K562 (cell line): ENCODE data around the gene CTXN3. TPM values are rescaled to one million over a fixed set of nuclear protein-coding genes. Genes with fewer than 3 reads are reported as not detected.

Source experiments
- ATAC-seq: fragments of 200-7000 bp; cut with Tn5 transposase; 3 replicates; pipeline ENCODE4 v1.9.1; 2020; ENCODE audit warnings: moderate library complexity
- BruUV-seq: library from RNA; stranded (reverse); fragments of 400-500 nt; replicated peaks from 2 replicates; lab custom pipeline; 2021; lab: Mats Ljungman, UMichigan
- CTCF ChIA-PET: fragments of 300-600 bp; formaldehyde crosslinking; extraction: SDS; loops from one replicate; lab custom pipeline; 2021; ENCODE audit warnings: low intra/inter-chr PET ratio; lab: Yijun Ruan, JAX
- POLR2A ChIA-PET: fragments of 300-600, 350-650 bp; sonication (Branson Sonifier 250); formaldehyde crosslinking; extraction: SDS; loops from one replicate; lab custom pipeline; 2021; ENCODE audit warnings: antibody characterized with exemption, inconsistent platforms; lab: Yijun Ruan, JAX
- DNase-seq, 4 experiments: peaks; one replicate each; pipeline versions ENCODE4 v3.0.0 to v3.0.0-alpha.2; 2011 to 2018; ENCODE audit warnings: low spot score in 3 of 4, mixed read lengths in 3 of 4; ENCODE audit errors: extremely low read depth in 1 of 4
- FAIRE-seq: peaks from 2 replicates; lab custom pipeline; 2011; peaks lifted over from hg19 to GRCh38; lab: Jason Lieb, UNC
- H2AFZ ChIP-seq: 2 replicates; pipeline ENCODE4 v1.6.0; 2011; ENCODE audit warnings: low read depth, low read length, control low read depth, inconsistent platforms
- H3K27ac ChIP-seq: fragments of 200-600 bp; 3 replicates; pipeline ENCODE4 v1.8.0; 2011; ENCODE audit warnings: low read depth, mild to moderate bottlenecking, control low read depth, inconsistent platforms, low read length, moderate library complexity, mixed read lengths; ENCODE audit errors: extremely low read depth
- H3K27me3 ChIP-seq, 2 experiments: fragments of 300-600 bp in 1 of 2; 2 replicates in 1 of 2; 3 replicates in 1 of 2; pipeline versions ENCODE4 v1.6.0 to v1.8.0; 2011; ENCODE audit warnings: inconsistent platforms in 2 of 2, low read length in 2 of 2, mild to moderate bottlenecking in 1 of 2, mixed read lengths in 1 of 2, moderate library complexity in 1 of 2; ENCODE audit not compliant: control insufficient read depth in 2 of 2, insufficient read depth in 2 of 2
- H3K36me3 ChIP-seq: fragments of 300-600 bp; 3 replicates; pipeline ENCODE4 v1.8.0; 2011; ENCODE audit warnings: mild to moderate bottlenecking, low read length, inconsistent platforms; ENCODE audit not compliant: control insufficient read depth, insufficient read depth
- H3K4me1 ChIP-seq, 2 experiments: fragments of 200-600 bp in 1 of 2; replicated peaks in 1 of 2; 2 replicates in 1 of 2; 3 replicates in 1 of 2; pipeline versions ENCODE4 v1.5.1 to v1.8.0; 2011; ENCODE audit warnings: inconsistent platforms in 2 of 2, low read length in 2 of 2, mild to moderate bottlenecking in 1 of 2, mixed read lengths in 1 of 2, moderate library complexity in 1 of 2; ENCODE audit not compliant: control insufficient read depth in 2 of 2, insufficient read depth in 2 of 2
- H3K4me2 ChIP-seq: 2 replicates; pipeline ENCODE4 v1.6.1; 2011; ENCODE audit warnings: low read length, control low read depth, inconsistent platforms, mixed read lengths; ENCODE audit not compliant: insufficient read depth
- H3K4me3 ChIP-seq: fragments of 200-600 bp; sonication (generic), shearing (Covaris generic); 2 replicates; pipeline ENCODE4 v1.5.1; 2016; ENCODE audit warnings: control low read depth, inconsistent platforms
- H3K79me2 ChIP-seq: fragments of 200-600 bp; 3 replicates; pipeline ENCODE4 v1.8.0; 2011; ENCODE audit warnings: low read length, inconsistent platforms; ENCODE audit not compliant: control insufficient read depth, insufficient read depth
- H3K9ac ChIP-seq, 2 experiments: 2 replicates each; pipeline versions ENCODE4 v1.6.0 to v1.6.1; 2011; ENCODE audit warnings: low read depth in 2 of 2, low read length in 2 of 2, control low read depth in 1 of 2, inconsistent platforms in 1 of 2, mild to moderate bottlenecking in 1 of 2, mixed read lengths in 1 of 2; ENCODE audit not compliant: insufficient read depth in 1 of 2
- H3K9me1 ChIP-seq: one replicate; pipeline ENCODE4 v1.6.0; 2011; ENCODE audit warnings: inconsistent platforms, mild to moderate bottlenecking, low read length, moderate library complexity; ENCODE audit not compliant: control insufficient read depth, insufficient read depth
- H3K9me3 ChIP-seq: replicated peaks from 2 replicates; pipeline ENCODE4 v1.5.1; 2011; ENCODE audit warnings: low read depth, low read length, inconsistent platforms; ENCODE audit not compliant: control insufficient read depth, insufficient read depth
- H4K20me1 ChIP-seq: replicated peaks from 2 replicates; pipeline ENCODE4 v1.6.1; 2011; ENCODE audit warnings: low read length, inconsistent platforms, mixed read lengths; ENCODE audit not compliant: control insufficient read depth, insufficient read depth
- CBX5 ChIP-seq: IDR thresholded peaks from 2 replicates; pipeline ENCODE4 v1.6.1; 2014; ENCODE audit warnings: low read depth, borderline replicate concordance
- CSDE1 ChIP-seq, 2 experiments: fragments of 450-650 bp; IDR thresholded peaks; 2 replicates each; pipeline ENCODE4 v1.6.1; 2016; ENCODE audit warnings: mild to moderate bottlenecking in 1 of 2
- FOXJ3 ChIP-seq: sonication (generic); formaldehyde crosslinking; IDR thresholded peaks from 2 replicates; pipeline ENCODE4 v1.4.0; 2020; ENCODE audit warnings: mild to moderate bottlenecking, missing genetic modification reagents
- MEF2A ChIP-seq: IDR thresholded peaks from 2 replicates; pipeline ENCODE4 v1.6.1; 2011; ENCODE audit warnings: low read depth, mild to moderate bottlenecking, low read length, moderate library complexity; ENCODE audit not compliant: control insufficient read depth
- MXI1 ChIP-seq: IDR thresholded peaks from 2 replicates; pipeline ENCODE4 v1.6.1; 2011; ENCODE audit warnings: low read depth, mild to moderate bottlenecking, improper control_type of control experiment, low read length
- MYC ChIP-seq, 2 experiments: fragments of 250-450 bp in 1 of 2; sonication (Bioruptor Pico) in 1 of 2; IDR thresholded peaks; 2 replicates each; pipeline versions ENCODE4 v1.5.1 to v1.6.1; 2012 to 2021; ENCODE audit warnings: low read depth in 2 of 2, borderline replicate concordance in 1 of 2, improper control_type of control experiment in 1 of 2, low read length in 1 of 2, mild to moderate bottlenecking in 1 of 2, moderate library complexity in 1 of 2
- NR0B1 ChIP-seq: fragments of 450-650 bp; IDR thresholded peaks from one replicate; pipeline ENCODE4 v1.6.1; 2018; ENCODE audit warnings: mild to moderate bottlenecking, moderate library complexity; ENCODE audit not compliant: partially characterized antibody
- PATZ1 ChIP-seq: fragments of 250-450 bp; sonication (Bioruptor Pico); IDR thresholded peaks from 2 replicates; pipeline ENCODE4 v1.5.0; 2020; ENCODE audit warnings: mild to moderate bottlenecking, borderline replicate concordance
- PCBP2 ChIP-seq: fragments of 200-400 bp; formaldehyde crosslinking; IDR thresholded peaks from 2 replicates; pipeline ENCODE4 v1.6.1; 2018; ENCODE audit warnings: low read length, low read depth, mild to moderate bottlenecking, moderate library complexity; ENCODE audit not compliant: poor library complexity, severe bottlenecking
- SMC3 ChIP-seq: conservative IDR thresholded peaks from 2 replicates; pipeline ENCODE4 v1.6.1; 2011; ENCODE audit warnings: low read depth, low read length, improper control_type of control experiment; ENCODE audit not compliant: insufficient read depth
- THAP12 ChIP-seq: fragments of 250-450 bp; sonication (Bioruptor Pico); IDR thresholded peaks from 2 replicates; pipeline ENCODE4 v1.9.0; 2021; ENCODE audit warnings: mild to moderate bottlenecking, inconsistent platforms
- ZNF212 ChIP-seq: fragments of 450-650 bp; formaldehyde crosslinking; IDR thresholded peaks from 2 replicates; pipeline ENCODE4 v1.4.0; 2020; ENCODE audit warnings: mild to moderate bottlenecking
- ZNF232 ChIP-seq: sonication (generic); formaldehyde crosslinking; IDR thresholded peaks from 2 replicates; pipeline ENCODE4 v1.8.0; 2022; ENCODE audit warnings: mild to moderate bottlenecking, missing genetic modification reagents
- ZNF324 ChIP-seq: fragments of 250-450 bp; sonication (Bioruptor Pico); IDR thresholded peaks from 2 replicates; pipeline ENCODE4 v1.4.0; 2020; ENCODE audit warnings: mild to moderate bottlenecking
- ZNF766 ChIP-seq: fragments of 200-800 bp; sonication (Bioruptor generic); conservative IDR thresholded peaks from 2 replicates; pipeline ENCODE4 v1.6.1; 2016; ENCODE audit warnings: missing genetic modification characterization, missing compliant biosample characterization
- ZNF785 ChIP-seq: fragments of 250-450 bp; sonication (Bioruptor Pico); IDR thresholded peaks from 2 replicates; pipeline ENCODE4 v1.4.0; 2020; ENCODE audit warnings: mild to moderate bottlenecking
- WGBS: fragments of 100-300 bp; shearing (Covaris generic); methylation state at CpG from one replicate; pipeline ENCODE4 v1.1.6; 2016; ENCODE audit warnings: low coverage, mixed read lengths; ENCODE audit not compliant: insufficient coverage; ENCODE audit errors: missing lambda C conversion rate; 5-methylcytosine and 5-hydroxymethylcytosine counted together
- in situ Hi-C: fragments of 300-500 bp; cut with MboI; formaldehyde crosslinking; loops from 4 replicates; pipeline ENCODE4 v1.15.0; 2018; ENCODE audit warnings: inconsistent platforms, mixed read lengths
- intact Hi-C: fragments of 100-400 bp; cut with micrococcal nuclease; formaldehyde crosslinking; loops from 2 replicates; pipeline ENCODE4 v1.14.2; 2022
- polyA plus RNA-seq, 8 experiments: library from polyadenylated mRNA; depleted of rRNA in 4 of 8; stranded (reverse) in 5 of 8; unstranded in 3 of 8; fragments of >200 nt; fragmentation: Nextera tagmentation in 2 of 8; fragmentation: Illumina TruSeq in 1 of 8; extraction: Ambion mirVana in 2 of 8; extraction: Trizol in 1 of 8; gene quantifications; 2 replicates each; pipeline versions ENCODE4 v1.2.1 to v1.2.3, GENCODE V29; 2011 to 2014; ENCODE audit warnings: inconsistent platforms in 1 of 8, missing spikeins in 1 of 8
- total RNA-seq, 7 experiments: library from RNA; depleted of rRNA in 6 of 7; stranded (reverse); fragments of >200 nt in 6 of 7; fragmentation: Illumina TruSeq in 2 of 7; extraction: Trizol in 2 of 7; gene quantifications; 2 replicates each; pipeline versions ENCODE4 v1.2.1 to v1.2.3, GENCODE V29; 2011 to 2021; ENCODE audit warnings: low replicate concordance in 1 of 7

The CTXN3 gene
- total and polyA plus RNA-seq, 9 of the 15 experiments (the other 6 are each of a cell fraction or from before 2014, with no cell fraction given) = not detected

GRCh38 chr5:127599847-127600246 lies 49.0 kb upstream of the CTXN3 start:
- ATAC-seq (no peak), DNase-seq (no peak), FAIRE-seq (no peak)
- Histone ChIP-seq H3K9ac (no peak overlapping the region), H3K27ac (no peak overlapping the region), H4K20me1 (no peaks in the 10 kb centered on the region), H3K27me3 (no peaks in the 10 kb centered on the region), H3K9me3 (no peaks in the 10 kb centered on the region), H3K4me1 (no peaks in the 10 kb centered on the region), H3K4me2 (no peak overlapping the region), H3K79me2 (no peaks in the 10 kb centered on the region), H3K4me3 (no peak overlapping the region), H3K9me1 (no peaks in the 10 kb centered on the region), H3K36me3 (no peaks in the 10 kb centered on the region), H2AFZ (no peak overlapping the region)
- ChIA-PET CTCF (no interaction called here), POLR2A (interaction anchor here (0.8 kb wide), 1 partner anchor 10 kb away, joined by 3 read pairs; no protein-coding TSS in a partner anchor)
- in situ Hi-C loops = no loop called here
- 6% methylated on average over 4 of the region's 4 CpGs for WGBS
- BruUV-seq = no TSS peak
- TF ChIP-seq CSDE1 (IDR thresholded peaks at IDR 0.05) (no peak), MYC (IDR thresholded peaks at IDR 0.05; ENCODE audit: low read depth, low read length) (no peak), MYC (CRISPR knock-in tag; IDR thresholded peaks at IDR 0.05; ENCODE audit: borderline replicate concordance, low read depth) (no peak), PATZ1 (CRISPR knock-in tag) (no peak), FOXJ3 (CRISPR knock-in tag) (no peak), MXI1 (no peak), ZNF785 (no peak), ZNF766 (CRISPR knock-in tag) (no peak), PCBP2 (no peak), NR0B1 (no peak), ZNF324 (CRISPR knock-in tag) (no peak), SMC3 (no peak), ZNF212 (no peak), CBX5 (no peak), ZNF232 (no peak), MEF2A (no peak), THAP12 (CRISPR knock-in tag) (no peak)
- intact Hi-C loops = no loop called here
